Keratinocyte (primary cell): Measurements from ENCODE around the gene DARS2. TPM values are rescaled to one million over a fixed set of nuclear protein-coding genes. Genes with fewer than 3 reads are reported as not detected.

Experiments used
- DNase-seq: peaks from one replicate; pipeline ENCODE4 v3.0.0-alpha.2; 2011; ENCODE audit warnings: low read depth, missing footprints, low spot score
- FAIRE-seq: peaks from 2 replicates; lab custom pipeline; 2011; peaks lifted over from hg19 to GRCh38; lab: Jason Lieb, UNC
- H2AFZ ChIP-seq: 2 replicates; pipeline ENCODE4 v1.6.0; 2012; ENCODE audit warnings: low read length, control low read depth, inconsistent platforms; ENCODE audit not compliant: control insufficient read depth
- H3K27ac ChIP-seq: 2 replicates; pipeline ENCODE4 v1.5.1; 2011; ENCODE audit warnings: low read length; ENCODE audit not compliant: control insufficient read depth, insufficient read depth
- H3K27me3 ChIP-seq: 3 replicates; pipeline ENCODE4 v1.6.0; 2011; ENCODE audit warnings: low read length; ENCODE audit not compliant: control insufficient read depth, insufficient read depth; ENCODE audit errors: extremely low read depth
- H3K36me3 ChIP-seq, 2 experiments: 2 replicates in 1 of 2; 3 replicates in 1 of 2; pipeline ENCODE4 v1.5.1; 2011; ENCODE audit warnings: low read length in 2 of 2, mild to moderate bottlenecking in 1 of 2; ENCODE audit not compliant: control insufficient read depth in 2 of 2, insufficient read depth in 2 of 2; ENCODE audit errors: extremely low read depth in 1 of 2
- H3K4me1 ChIP-seq: 3 replicates; pipeline ENCODE4 v1.5.1; 2011; ENCODE audit warnings: low read length; ENCODE audit not compliant: control insufficient read depth, insufficient read depth; ENCODE audit errors: extremely low read depth
- H3K4me2 ChIP-seq: 3 replicates; pipeline ENCODE4 v1.6.0; 2011; ENCODE audit warnings: low read depth, low read length; ENCODE audit not compliant: control insufficient read depth, insufficient read depth; ENCODE audit errors: extremely low read depth
- H3K4me3 ChIP-seq, 3 experiments: fragments of 200-600 bp in 1 of 3; sonication (generic) in 1 of 3; 2 replicates in 2 of 3; 3 replicates in 1 of 3; pipeline ENCODE4 v1.5.1; 2011 to 2016; ENCODE audit warnings: low read length in 3 of 3, mild to moderate bottlenecking in 3 of 3, control low read depth in 2 of 3, inconsistent platforms in 1 of 3, low read depth in 1 of 3, mixed read lengths in 1 of 3, mixed run types in 1 of 3, moderate library complexity in 1 of 3; ENCODE audit not compliant: control insufficient read depth in 2 of 3, insufficient read depth in 2 of 3; ENCODE audit errors: extremely low read depth in 1 of 3
- H3K79me2 ChIP-seq: 2 replicates; pipeline ENCODE4 v1.6.0; 2012; ENCODE audit warnings: low read length; ENCODE audit not compliant: control insufficient read depth, insufficient read depth
- H3K9ac ChIP-seq: 3 replicates; pipeline ENCODE4 v1.6.0; 2011; ENCODE audit warnings: low read length; ENCODE audit not compliant: control insufficient read depth, insufficient read depth; ENCODE audit errors: extremely low read depth
- H3K9me1 ChIP-seq: 3 replicates; pipeline ENCODE4 v1.6.0; 2011; ENCODE audit warnings: low read length; ENCODE audit not compliant: control insufficient read depth, insufficient read depth; ENCODE audit errors: extremely low read depth
- H3K9me3 ChIP-seq: 2 replicates; pipeline ENCODE4 v1.5.1; 2012; ENCODE audit warnings: low read depth, low read length; ENCODE audit not compliant: control insufficient read depth
- H4K20me1 ChIP-seq: 3 replicates; pipeline ENCODE4 v1.6.0; 2011; ENCODE audit warnings: low read length; ENCODE audit not compliant: control insufficient read depth, insufficient read depth; ENCODE audit errors: extremely low read depth
- CTCF ChIP-seq, 3 experiments: IDR thresholded peaks in 1 of 3; conservative IDR thresholded peaks in 1 of 3; optimal IDR thresholded peaks in 1 of 3; 2 replicates in 2 of 3; 3 replicates in 1 of 3; pipeline versions ENCODE3 to v1.5.1; 2011; ENCODE audit warnings: low read length in 3 of 3, mild to moderate bottlenecking in 3 of 3, moderate library complexity in 2 of 3, control low read depth in 1 of 3, inconsistent platforms in 1 of 3; ENCODE audit not compliant: insufficient read depth in 2 of 3; ENCODE audit errors: extremely low read depth in 1 of 3
- EZH2 ChIP-seq: IDR thresholded peaks from one replicate; pipeline ENCODE4 v1.6.1; 2012; ENCODE audit warnings: inconsistent platforms, mild to moderate bottlenecking, low read length, moderate library complexity
- dilution Hi-C: fragments of 300-500 bp; cut with MboI; formaldehyde crosslinking; loops from one replicate; pipeline ENCODE4 v1.7.0; 2020; ENCODE audit warnings: low sequenced_read_pairs; ENCODE audit not compliant: extremely low pct_ligation_motif_present
- polyA plus RNA-seq, 5 experiments: library from polyadenylated mRNA; depleted of rRNA in 3 of 5; stranded (reverse) in 3 of 5; stranded (forward) in 1 of 5; unstranded in 1 of 5; fragments of >200 nt; gene quantifications; 1 replicate in 1 of 5; 2 replicates in 3 of 5; 3 replicates in 1 of 5; pipeline versions ENCODE4 v1.2.1 to v1.2.3, GENCODE V29; 2011 to 2012; ENCODE audit warnings: missing spikeins in 2 of 5, low read depth in 1 of 5, low replicate concordance in 1 of 5

The DARS2 gene
- polyA plus RNA-seq, 1 donor (not counting 4 experiments of a cell fraction or from before 2014, with no cell fraction given) = 36.4 TPM

DNA sequence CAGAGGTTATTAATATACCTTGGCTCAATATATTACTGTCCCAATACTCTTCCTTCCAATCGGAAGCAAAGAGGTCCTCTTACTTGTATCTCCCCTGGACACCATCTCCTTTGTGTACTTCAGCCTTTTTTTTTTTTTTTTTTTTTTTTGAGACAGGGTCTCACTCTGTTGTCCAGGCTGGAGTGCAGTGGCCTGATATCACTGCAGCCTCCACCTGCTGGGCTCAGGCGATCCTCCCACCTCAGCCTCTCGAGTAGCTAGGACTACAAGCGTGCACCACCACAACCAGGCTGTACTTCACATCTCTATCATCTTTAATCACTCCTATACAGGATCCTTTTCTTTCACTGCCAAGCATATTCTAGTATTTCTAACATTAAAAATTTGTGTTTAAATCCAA lies 2.8 kb upstream of the DARS2 start:
- Histone ChIP-seq H3K4me1 (peaks cover 7% of the 10 kb centered on the region), H2AFZ (no peak overlapping the region), H3K9me1 (peaks cover 3% of the 10 kb centered on the region), H4K20me1 (no peaks in the 10 kb centered on the region), H3K27me3 (no peaks in the 10 kb centered on the region), H3K36me3 (peaks cover 2 to 11% of the 10 kb centered on the region in 2 experiments), H3K4me3 (no peak overlapping the region), H3K9me3 (no peaks in the 10 kb centered on the region), H3K4me2 (no peak overlapping the region), H3K79me2 (peaks cover 64% of the 10 kb centered on the region), H3K9ac (no peak overlapping the region), H3K27ac (no peak overlapping the region)
- DNase-seq = no peak
- TF ChIP-seq CTCF (optimal IDR thresholded peaks at IDR 0.05 in 1 of 3, IDR thresholded peaks at IDR 0.05 in 1 of 3, conservative IDR thresholded peaks at IDR 0.05 in 1 of 3; ENCODE audit: extremely low read depth in 1 of 3, insufficient read depth in 2 of 3, low read length in 3 of 3) = no peak
- no peak for TF ChIP-seq EZH2
- dilution Hi-C loops = no loop called here
- no peak for FAIRE-seq

- FAIRE-seq (no peak), DNase-seq (no peak)
- H3K79me2 ChIP-seq = peaks cover 50% of the 10 kb centered on the region
- dilution Hi-C loops = no loop called here
- H3K27ac ChIP-seq = peak overlapping the region; percentile 97
- H3K36me3 ChIP-seq = peaks cover 0 to 8% of the 10 kb centered on the region in 2 experiments
- peak overlapping the region; percentile 97 for H3K9ac ChIP-seq
- H2AFZ ChIP-seq = peak overlapping the region; percentile 92
- H3K4me3 ChIP-seq = peak overlapping the region; percentile 75 to 93 (median 79)
- H4K20me1 ChIP-seq = no peaks in the 10 kb centered on the region
- H3K27me3 ChIP-seq = no peaks in the 10 kb centered on the region
- TF ChIP-seq EZH2 = no peak
- TF ChIP-seq CTCF (optimal IDR thresholded peaks at IDR 0.05 in 1 of 3, IDR thresholded peaks at IDR 0.05 in 1 of 3, conservative IDR thresholded peaks at IDR 0.05 in 1 of 3; ENCODE audit: extremely low read depth in 1 of 3, insufficient read depth in 2 of 3, low read length in 3 of 3) = no peak
- peak overlapping the region; percentile 97 for H3K4me2 ChIP-seq
- H3K4me1 ChIP-seq = peaks cover 10% of the 10 kb centered on the region
- H3K9me1 ChIP-seq = peaks cover 3% of the 10 kb centered on the region
- H3K9me3 ChIP-seq = no peaks in the 10 kb centered on the region
These were observed 625 bp upstream of the DARS2 start for GRCh38 chr1:173823781-173824314.
